ENCODE results near the gene LGALS3BP.

Gene LGALS3BP

DNA sequence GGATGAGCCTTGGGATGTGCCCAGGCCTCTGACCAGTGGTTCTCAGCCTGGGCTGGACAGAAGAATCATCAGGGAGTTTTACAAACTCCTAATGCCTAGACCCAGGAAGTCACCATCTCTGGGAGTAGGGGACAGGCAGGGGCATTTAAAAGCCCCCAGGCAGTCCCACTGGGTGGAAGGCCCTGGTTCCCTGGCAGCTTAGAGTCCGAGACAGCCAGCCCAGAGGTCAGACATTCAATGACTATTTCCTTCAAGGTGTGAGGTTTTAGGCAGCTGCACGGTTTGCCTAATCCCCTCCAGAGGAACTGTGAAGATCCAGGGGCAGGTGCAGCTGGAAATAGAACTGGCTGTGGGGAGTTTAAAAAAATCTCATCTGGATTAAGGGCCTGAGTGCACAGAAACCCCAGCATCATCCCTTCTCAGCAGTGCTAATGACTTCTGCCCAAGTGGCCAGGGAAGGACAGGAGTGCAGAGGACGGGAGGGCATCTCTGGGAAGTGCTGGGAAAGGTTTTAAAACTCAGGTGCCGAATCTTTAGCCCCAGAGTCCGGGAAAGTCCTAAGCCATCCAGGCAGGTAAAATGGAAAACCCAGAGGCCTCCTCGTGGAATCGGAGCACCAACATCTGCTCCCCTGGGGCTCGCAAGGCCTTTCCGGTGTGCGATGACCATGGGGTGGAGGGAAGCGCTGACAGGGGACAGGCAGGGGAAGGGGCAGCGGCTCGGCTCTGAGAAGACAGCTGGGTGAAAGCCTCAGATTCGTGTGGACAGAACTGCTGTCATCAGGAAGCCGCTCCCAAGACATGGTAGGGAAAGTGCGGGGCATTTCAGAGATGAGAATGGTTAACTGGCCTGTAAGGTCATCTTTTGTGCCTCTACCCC, 1.5 kb upstream of the LGALS3BP start:
- DNase-seq (ENCODE audit: low spot score), result no peak

DNA sequence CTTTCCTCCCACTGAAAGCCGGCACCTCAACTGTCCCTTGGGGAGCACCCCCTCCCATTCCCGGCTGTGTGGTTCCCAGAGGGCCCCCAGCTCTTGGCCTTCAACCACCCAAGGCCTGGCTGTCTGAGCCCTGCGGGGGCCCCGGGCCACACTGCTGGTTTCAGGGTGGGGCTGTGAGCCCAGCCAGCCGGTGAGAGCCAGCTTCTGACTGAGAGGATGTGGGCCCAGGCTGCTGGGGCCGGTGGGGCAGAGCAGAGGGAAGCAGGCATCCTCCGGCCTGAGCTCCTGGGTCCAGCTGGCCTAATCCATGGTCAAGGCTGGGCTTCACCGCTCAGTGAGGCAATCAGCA, 875 bp upstream of the LGALS3BP start:
- DNase-seq (ENCODE audit: low spot score), result no peak

DNA sequence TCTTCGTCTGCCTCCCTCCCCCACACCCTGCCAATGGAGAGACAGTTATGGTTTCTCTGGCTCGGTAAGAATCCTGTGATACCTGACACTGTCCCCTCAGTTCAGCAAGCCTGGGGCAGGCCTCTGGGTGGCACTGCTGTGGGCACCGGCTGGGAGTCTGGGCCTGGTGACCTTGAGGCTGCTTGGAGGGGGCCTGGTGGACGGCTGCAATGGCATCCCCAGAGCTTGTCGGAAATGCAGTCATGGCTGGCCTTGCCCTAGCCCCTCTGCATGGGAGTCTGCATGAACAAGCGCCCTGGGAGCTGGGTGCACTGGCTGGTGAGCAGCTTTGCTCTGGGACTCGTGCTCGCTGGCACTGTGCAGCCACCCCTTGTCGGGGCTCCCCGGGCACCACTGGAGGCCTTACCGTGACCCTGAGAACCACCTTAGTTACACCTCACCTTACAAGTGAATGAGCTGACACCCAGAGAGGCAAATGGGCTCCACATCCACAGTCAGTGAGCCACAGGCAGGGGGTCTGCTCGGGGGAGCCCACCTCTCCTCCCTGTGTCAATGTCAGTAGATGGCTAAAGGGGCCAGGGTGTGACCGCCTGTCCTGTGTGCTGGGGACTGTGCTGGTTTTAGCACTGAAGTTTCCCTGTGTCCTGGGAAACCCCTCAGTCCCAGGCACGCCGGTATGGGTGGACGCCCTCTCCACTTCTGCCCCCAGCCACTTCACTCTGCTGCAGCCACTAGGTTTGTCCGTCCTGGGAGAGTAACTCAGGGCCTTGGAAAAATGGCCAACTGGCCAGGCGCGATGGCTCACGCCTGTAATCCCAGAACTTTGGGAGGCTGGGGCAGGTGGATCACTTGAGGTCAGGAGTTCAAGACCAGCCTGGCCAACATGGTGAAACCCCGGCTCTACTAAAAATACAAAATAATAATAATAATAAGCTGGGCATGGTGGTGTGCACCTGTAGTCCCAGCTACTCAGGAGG, 1.4 kb downstream of the LGALS3BP start:
- no peak for DNase-seq (ENCODE audit: low spot score)

DNA sequence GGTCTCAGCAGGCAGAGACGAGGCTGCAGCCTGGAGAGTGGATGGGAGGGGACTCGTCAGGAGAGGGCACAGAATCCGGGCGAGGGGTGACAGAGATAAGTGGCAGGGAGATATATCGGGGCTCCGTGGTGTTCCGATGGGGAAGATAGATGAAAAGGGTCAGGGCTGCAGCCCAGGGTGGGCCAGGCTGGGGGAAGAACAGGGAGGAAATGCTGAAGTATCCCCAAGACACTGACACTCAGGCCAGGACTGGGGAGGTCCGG, 2.1 kb downstream of the LGALS3BP start:
- no peak for DNase-seq (ENCODE audit: low spot score)

DNA sequence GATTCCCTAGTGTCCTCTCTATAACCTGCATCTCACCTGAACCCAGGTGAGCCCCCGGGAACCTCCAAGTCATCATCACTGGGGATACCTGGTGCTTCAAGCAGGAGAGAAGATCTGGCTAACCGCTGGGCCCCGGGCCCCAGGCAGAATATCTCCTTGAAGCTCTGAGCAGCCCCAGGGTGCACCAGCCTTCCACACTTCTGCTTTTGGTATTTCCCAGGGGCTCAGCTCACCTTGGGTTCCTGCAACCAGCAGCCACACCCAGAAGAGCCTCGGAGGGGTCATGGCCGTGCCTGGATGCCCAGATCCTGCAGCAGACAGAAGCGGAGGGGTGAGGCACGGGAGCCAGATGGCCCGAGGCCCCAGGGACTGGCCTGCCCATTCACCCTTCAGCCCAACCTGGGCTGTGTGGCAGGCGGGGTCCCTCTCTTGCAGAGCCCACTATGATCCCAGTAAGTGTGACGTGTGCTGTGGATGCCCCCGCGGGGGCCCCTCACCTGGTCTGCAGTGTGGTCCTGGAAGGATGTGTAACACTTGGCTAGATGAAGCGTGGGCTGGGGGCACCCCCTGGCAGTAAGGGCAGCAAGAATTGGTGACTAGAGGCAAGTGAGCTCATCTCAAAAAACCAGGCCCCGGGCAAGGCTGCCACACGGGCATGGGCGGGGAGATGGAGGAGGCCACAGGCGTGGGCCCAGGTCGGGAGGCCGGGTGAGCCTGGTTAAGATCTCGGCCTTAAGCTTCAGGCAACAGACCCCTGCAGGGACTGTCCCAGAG, 2.6 kb downstream of the LGALS3BP start:
- no peak for DNase-seq (ENCODE audit: low spot score)

DNA sequence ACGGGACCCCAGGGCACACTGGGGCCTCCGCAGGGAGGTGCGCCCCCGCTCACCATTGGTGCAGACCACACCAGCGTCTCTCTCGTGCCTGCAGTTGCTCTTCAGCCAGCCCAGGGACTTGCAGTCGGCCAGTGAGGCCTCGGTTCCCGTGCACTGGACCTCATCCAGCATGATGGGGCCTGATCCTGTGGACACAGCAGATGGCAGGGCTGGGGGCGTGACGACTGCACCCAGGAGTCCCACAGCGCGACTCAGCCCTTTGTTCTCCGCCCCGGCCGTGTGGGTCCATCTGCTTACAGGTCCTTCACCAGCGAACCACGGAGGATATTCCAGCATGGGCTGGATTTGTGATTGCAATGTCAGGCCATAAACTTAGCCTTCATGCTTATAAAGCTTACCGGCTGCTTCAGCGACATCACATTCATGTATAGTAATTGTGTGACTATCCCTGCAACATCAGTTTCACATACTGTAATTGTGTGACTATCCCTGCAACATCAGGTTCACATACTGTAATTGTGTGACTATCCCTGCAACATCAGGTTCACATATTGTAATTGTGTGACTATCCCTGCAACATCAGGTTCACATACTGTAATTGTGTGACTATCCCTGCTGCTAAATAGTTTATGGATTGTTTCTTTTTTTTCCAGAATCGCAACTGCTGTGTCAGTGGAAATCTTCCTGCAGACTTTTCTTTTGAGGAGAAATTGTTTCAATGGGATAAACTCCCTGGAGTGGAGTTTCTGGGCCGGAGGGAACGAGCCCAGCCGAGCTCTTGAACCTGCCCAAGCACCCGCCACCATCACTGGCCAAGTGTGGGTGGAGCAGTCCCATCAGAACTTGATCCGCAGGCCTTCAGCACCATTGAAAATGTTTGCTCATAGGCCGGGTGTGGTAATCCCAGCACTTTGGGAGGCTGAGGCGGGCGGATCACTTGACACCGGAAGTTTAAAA, 4.8 kb downstream of the LGALS3BP start:
- no peak for DNase-seq (ENCODE audit: low spot score)

DNA sequence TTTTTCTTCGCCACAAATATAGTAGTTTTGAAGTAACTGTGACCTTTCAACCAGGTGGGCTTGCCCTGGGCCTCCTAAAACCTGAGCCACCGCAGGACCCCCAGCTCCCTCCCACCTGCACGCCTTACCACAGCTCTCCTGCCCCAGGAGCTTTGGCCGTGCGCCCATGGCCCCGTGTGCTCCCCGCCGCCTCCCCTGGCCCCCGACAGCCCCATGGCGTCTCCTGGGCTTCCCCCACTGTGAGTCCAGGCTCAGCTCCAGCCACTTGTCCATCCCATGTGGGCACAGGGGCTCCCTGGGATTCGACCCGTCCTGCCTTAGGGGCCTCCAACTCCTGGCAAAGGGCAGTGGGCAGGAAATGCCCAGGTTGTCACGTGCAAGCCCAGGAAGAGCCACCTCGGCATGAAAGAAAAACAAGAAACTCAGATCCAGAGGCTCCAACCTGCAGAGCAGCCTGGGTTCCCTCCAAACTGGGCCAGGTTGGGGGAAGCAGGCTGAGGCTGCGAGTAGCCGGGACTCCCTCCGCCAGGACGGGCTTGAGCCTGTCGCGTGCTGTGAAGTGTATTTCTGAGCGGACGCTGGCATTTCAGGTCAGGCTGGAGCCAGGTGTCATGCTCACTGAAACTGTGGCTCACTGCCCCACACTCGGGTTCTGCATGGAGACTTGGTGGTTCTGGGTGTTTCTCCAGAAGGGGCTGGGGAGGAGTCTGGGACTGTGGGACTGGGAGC, 5.8 kb downstream of the LGALS3BP start:
- DNase-seq (ENCODE audit: low spot score), result no peak

DNA sequence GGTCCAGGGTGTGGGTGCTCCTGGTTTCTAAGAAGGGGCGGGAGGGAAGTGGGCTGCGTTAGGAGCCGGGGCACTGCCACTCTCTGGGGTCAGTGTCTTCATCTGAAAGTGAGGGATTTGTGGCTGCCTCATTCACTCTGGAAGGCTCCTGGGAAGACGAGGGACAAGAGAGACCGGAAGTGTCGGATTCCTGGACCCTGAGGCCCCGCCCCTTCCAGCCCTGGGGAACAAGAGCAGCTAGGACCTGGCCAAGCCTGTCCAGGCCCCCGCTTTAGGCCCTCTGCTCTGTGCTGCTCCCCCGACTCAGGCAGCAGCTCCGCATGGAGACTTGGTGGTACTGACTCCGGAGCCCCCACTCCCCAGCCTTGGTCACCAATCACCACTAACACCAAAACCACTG, 6.5 kb downstream of the LGALS3BP start:
- DNase-seq (ENCODE audit: low spot score), result no peak

DNA sequence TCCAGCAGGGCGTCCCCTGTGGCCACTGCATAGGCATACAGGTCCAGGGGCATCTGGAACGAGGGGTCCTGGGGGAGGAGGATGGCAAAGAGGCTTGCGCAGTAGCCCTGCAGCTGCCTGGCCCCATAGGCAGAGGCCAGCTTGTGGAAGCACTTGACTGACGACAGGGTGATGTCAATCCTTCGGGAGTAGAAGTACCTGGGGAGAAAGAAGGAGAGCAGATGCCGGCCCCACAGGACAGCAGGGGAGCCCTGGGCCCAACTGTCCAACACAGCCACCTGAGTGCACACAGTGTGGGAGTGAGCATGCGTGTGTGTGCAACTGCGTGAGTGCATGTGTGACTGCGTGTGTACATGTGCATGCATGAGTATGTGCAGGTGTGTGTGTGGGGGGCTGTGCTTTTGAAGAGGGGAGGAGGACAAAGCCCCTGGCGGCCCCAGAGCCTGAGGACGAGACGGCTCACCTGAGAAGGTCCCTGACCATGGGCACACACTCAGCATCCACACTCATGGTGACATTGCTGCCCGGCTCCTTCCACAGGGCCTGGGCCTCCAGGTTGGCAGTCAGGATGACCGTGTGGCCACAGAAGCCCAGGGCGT, 7.1 kb downstream of the LGALS3BP start:
- no peak for DNase-seq (ENCODE audit: low spot score)

DNA sequence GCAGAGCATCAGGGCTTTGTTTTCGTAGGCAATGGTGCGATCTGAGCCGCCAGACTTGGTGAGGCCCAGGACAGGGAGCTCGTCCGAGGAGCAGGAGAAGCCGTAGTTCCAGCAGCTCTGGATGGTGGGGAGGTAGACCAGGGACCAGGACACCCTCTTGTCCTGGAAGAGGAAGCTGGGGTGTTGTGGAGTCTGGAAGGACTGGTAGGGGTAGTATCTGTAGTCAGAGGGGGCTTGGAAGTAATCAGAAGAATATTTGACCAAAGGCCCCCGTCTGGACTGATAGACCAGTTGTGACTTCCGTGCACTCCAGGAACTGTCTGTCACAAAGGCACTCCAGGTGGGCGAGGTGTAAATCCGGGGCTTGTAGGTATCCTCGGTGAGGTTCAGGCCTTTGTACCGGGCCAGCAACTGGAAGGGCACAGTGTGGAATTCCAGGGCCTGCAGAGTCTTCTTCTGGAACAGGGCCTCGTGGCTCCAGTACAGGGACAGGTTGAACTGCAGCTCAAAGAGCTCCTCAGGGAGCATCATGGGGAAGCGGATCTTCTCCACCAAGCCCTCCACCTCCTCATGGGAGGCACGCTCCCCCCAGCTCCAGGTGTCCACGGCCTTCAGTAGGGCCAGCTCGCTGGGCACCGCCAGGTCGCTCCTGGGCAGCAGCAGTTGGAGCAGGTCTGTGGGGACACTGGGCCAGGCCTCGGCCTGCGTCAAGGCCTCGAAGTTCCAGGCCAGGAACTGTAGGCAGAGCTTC, 7.8 kb downstream of the LGALS3BP start:
- no peak for DNase-seq (ENCODE audit: low spot score)

DNA sequence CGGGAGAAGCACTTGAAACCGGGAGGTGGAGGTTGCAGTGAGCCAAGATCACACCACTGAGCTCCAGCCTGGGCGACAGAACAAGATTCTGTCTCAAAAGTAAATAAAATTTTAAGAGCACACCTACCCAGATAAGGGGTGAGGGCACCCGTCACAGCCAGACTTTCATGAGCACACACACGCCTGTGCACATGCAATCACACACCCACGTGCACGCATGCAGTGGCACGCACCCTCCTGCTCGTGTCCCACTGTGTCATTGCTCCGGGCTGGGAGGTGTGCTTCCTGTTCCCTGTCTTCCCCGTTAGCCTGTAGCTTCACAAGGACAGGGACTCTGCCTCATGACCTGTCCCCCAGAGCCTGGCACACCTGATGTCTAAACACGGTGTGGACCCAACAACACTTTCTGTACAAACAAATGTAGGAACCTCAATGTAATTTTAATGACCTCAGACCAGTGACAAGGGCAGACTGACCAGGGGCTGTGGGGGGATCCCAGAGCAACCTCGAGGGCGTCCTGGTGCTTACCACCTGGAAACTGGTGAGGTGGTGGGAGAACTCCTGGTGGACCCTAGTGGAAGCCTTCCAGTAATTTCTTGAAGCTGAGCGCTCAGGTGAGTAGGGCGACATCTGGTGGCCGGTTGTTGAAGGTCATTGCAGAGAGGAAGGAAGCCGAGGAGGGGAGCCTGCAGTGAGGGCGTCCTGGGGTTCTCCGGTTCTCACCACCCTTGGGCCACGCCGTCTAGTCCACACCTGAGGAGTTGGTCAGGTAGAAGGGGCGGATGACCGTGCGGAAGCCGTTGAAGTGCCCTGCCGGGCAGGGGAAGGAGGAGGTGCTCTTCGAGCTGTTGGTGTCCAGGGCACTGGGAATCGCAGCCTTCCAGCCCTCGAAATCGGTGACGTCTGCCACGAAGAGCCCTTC, 8.6 kb downstream of the LGALS3BP start:
- DNase-seq (ENCODE audit: low spot score), result peak; percentile 71

DNA sequence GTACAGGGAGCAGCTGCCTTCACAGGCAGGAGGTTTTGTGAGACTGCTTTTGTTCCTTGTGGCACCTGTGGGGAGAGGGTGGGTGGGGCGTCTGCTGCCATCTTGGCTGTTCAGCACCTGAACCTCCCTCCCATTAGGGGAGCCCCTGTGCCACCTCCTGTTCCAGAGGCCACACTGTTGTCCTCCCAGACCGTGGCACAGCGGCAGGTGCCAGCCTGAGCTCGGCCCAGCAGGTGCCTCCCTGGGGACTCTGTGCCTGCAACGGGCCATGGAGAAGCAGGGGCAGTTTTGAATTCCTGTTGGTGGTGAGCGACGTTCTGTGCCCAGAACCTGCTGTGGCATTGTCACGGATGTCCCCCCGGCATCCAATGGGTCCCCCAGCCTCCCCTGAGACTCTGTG, 9.9 kb downstream of the LGALS3BP start:
- no peak for DNase-seq (ENCODE audit: low spot score)

DNA sequence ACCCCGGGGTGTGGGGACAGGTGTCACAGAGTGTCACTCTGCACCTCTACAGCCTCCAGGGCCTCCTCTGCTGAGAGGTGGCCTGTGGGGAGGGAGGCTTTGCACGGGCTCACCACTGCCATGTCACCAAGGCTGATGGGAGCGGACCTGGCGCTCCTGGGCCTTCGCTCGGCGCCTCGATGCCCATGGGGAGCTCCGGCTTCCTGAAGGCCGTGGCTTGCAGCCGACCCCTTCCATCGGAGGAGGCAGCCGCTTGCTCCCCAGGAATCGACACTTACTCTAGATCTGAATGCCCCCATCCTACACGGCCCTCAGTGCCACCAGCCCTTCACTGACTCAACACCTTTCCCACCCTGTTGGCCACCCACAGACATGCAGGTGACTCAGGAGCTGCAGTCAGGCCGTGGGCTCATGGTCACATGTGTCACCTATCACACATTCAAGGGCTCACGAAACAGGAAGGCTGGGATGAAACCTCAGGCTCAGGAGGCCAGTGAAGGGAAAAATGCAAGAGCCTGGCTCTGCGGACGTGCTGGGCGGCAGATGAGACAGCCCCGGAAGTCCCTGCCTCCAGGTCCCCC, 11.9 kb downstream of the LGALS3BP start:
- DNase-seq (ENCODE audit: low spot score), result no peak

DNA sequence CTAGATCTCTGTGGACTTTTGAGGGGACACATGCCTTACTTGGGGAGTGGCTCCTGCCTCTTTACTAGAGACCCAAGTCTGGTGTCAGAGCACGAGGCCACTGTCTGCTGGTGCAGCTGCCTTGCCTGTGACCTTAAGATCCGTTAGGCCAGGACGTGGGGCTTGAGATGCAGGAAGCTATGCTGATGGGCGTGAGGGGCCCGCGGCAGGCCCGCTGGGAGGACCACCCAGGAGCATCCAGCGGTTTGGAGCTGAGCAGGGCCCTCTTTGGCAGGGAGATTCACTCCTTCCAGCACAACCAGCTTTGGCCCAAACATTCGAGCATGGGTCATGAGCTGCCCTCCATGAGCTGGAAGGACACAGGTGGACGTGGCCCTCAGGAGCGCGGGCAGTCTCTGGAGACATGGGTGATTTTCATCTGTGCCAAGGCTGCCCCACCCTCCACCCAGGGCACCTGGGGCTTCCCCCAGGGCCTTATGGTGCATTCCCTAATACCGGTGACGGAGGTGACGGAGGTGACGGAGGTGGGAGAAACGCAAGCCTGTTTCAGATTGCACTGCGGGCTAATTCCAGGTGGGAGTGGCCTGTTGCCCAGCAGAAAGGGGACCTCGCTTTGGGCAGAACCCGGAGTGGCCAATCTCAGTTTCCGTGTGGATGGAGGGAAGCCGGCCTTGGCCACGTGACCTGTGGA, 12.7 kb downstream of the LGALS3BP start:
- no peak for DNase-seq (ENCODE audit: low spot score)

DNA sequence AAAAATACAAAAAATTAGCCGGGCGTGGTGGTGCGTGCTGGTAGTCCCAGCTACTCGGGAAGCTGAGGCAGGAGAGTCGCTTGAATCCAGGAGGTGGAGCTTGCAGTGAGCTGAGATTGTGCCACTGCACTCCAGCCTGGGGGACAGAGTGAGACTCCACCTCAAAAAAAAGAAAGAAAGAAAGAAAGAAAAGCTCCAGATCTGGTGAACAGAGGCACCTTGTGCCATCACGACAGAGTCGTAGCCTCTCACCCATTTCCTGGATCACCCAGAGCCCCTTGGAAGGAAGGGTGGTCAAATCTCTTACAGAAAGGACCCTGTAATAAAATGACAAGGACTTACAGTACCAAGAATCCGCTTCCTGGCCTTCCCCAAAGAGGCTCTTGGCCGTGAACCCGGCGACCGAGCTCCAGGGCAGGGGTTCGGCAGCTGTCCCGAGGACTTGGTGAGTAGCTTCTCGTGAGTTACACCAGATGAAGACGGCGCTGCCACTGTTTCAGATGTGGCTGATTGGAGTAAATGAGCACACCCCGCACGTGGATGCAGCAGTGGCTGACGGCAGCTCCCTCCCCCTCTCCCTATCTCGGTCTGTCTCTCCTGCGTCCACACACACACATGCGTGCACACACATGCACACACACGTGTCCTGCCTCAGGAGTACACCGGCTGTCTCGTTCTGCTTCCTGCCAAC, 13.5 kb downstream of the LGALS3BP start:
- DNase-seq (ENCODE audit: low spot score), result no peak

DNA sequence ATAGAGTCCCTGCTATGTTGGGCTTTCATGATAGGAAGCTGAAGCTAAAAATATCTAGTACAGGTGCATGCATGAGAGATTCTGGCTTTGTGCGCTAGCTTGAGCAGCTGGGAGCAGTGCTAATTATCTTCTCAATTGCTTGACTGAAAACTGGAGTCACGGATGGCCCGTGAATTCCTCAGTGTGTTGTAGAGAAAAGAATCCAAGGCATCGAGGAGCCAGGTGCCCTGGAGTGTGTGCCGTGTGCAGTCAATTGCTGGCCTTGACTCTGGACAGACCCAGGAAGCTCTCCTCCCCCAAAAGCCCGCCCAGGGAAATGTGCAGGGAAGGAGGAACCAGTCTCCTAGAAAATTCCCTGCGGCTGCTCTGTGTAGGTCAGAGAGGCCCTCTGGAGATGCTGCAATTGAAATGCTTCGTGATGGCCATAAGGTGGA, 14.2 kb downstream of the LGALS3BP start:
- DNase-seq (ENCODE audit: low spot score), result no peak

DNA sequence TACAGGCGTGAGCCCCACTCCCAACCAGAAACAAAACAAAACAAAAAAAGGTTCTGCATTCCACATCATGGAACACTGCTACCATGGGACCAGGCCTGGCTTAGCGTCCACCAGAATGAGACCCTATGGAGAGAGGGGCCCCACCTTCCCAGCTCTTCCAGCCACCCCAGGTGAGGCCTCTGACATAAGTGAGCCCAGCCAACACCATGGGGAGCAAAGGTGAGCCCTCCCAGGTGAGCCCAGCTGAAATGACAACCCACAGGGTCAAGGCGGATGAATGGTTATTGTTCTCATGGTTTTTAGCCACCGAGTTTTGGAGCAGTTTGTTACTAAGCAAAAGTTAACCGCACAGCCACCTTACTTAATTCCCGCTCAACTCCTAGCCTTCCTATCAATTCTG, 16.3 kb downstream of the LGALS3BP start:
- DNase-seq (ENCODE audit: low spot score), result no peak
